ENCODE results near the gene COL4A1.

GRCh38 chr13:110193491-110193890, 113.5 kb downstream of the COL4A1 start:
- TF ChIP-seq POLR2A (IDR thresholded peaks at IDR 0.05) = no peak
- no peak for TF ChIP-seq CTCF (IDR thresholded peaks at IDR 0.05)
